GM12878 (cell line): ENCODE data around the gene TESPA1. TPM values are rescaled to one million over a fixed set of nuclear protein-coding genes. Genes with fewer than 3 reads are reported as not detected.

Experiments used
- CBX5 ChIP-seq: sonication (generic); IDR thresholded peaks from 2 replicates; pipeline ENCODE4 v1.6.1; 2016; ENCODE audit warnings: low read depth, moderate library complexity, mild to moderate bottlenecking, inconsistent platforms
- CHD4 ChIP-seq: fragments of 200-600 bp; sonication (generic); IDR thresholded peaks from 2 replicates; pipeline ENCODE4 v1.6.1; 2016; ENCODE audit warnings: mild to moderate bottlenecking
- ELK1 ChIP-seq: IDR thresholded peaks from 2 replicates; pipeline ENCODE4 v1.6.1; 2012; ENCODE audit warnings: low read depth, low read length, improper control_type of control experiment
- IKZF1 ChIP-seq: fragments of 450-650 bp; conservative IDR thresholded peaks from 2 replicates; pipeline ENCODE4 v1.6.1; 2017; ENCODE audit warnings: antibody characterized with exemption, mild to moderate bottlenecking
- IRF3 ChIP-seq: fragments of 450-650 bp; IDR thresholded peaks from 2 replicates; pipeline ENCODE4 v1.6.1; 2014; ENCODE audit warnings: mild to moderate bottlenecking
- JUNB ChIP-seq: IDR thresholded peaks from 2 replicates; pipeline ENCODE4 v1.6.1; 2016; ENCODE audit warnings: antibody characterized with exemption, mild to moderate bottlenecking
- KLF5 ChIP-seq: fragments of 450-650 bp; IDR thresholded peaks from 2 replicates; pipeline ENCODE4 v1.6.1; 2014; ENCODE audit warnings: mild to moderate bottlenecking; ENCODE audit not compliant: partially characterized antibody
- MEF2A ChIP-seq: IDR thresholded peaks from 2 replicates; pipeline ENCODE4 v1.6.1; 2011; ENCODE audit warnings: low read depth, mild to moderate bottlenecking, low read length, moderate library complexity; ENCODE audit not compliant: insufficient read depth
- MEF2B ChIP-seq: fragments of 450-650 bp; IDR thresholded peaks from 2 replicates; pipeline ENCODE4 v1.6.1; 2018; ENCODE audit warnings: mild to moderate bottlenecking, moderate library complexity; ENCODE audit not compliant: partially characterized antibody, poor library complexity, severe bottlenecking
- MTA3 ChIP-seq: IDR thresholded peaks from 2 replicates; pipeline ENCODE4 v1.6.1; 2012; ENCODE audit warnings: low read length, inconsistent platforms, borderline replicate concordance
- NR2F1 ChIP-seq: fragments of 450-650 bp; conservative IDR thresholded peaks from 2 replicates; pipeline ENCODE4 v1.6.1; 2017; ENCODE audit warnings: mild to moderate bottlenecking
- PML ChIP-seq: IDR thresholded peaks from 2 replicates; pipeline ENCODE4 v1.6.1; 2012; ENCODE audit warnings: low read length, inconsistent platforms
- RUNX3 ChIP-seq: IDR thresholded peaks from 2 replicates; pipeline ENCODE4 v1.6.1; 2012; ENCODE audit warnings: low read length, inconsistent platforms
- SPI1 ChIP-seq: IDR thresholded peaks from 2 replicates; pipeline ENCODE4 v1.6.1; 2011; ENCODE audit warnings: low read depth, mild to moderate bottlenecking, low read length, moderate library complexity, borderline replicate concordance; ENCODE audit not compliant: insufficient read depth
- TBL1XR1 ChIP-seq: IDR thresholded peaks from 2 replicates; pipeline ENCODE4 v1.6.1; 2012; ENCODE audit warnings: low read depth, low read length, improper control_type of control experiment
- polyA plus RNA-seq, 11 experiments: library from polyadenylated mRNA; depleted of rRNA in 4 of 11; unstranded in 6 of 11; stranded (reverse) in 5 of 11; fragments of >200 nt; fragmentation: Nextera tagmentation in 4 of 11; fragmentation: Illumina TruSeq in 1 of 11; extraction: Ambion mirVana in 4 of 11; extraction: Trizol in 1 of 11; gene quantifications; 1 replicate in 1 of 11; 2 replicates in 10 of 11; pipeline versions ENCODE4 v1.2.1 to v1.2.3, GENCODE V29; 2011 to 2016; ENCODE audit warnings: inconsistent platforms in 2 of 11, missing spikeins in 2 of 11, low read depth in 1 of 11
- total RNA-seq, 4 experiments: library from RNA; depleted of rRNA in 3 of 4; stranded (reverse); fragments of >200 nt in 3 of 4; fragmentation: Illumina TruSeq in 1 of 4; extraction: Trizol in 1 of 4; gene quantifications; 2 replicates each; pipeline versions ENCODE4 v1.2.1 to v1.2.3, GENCODE V29; 2013 to 2021
- TF ChIP-seq, protein P1 (sequence below): IDR thresholded peaks from 2 replicates; pipeline ENCODE4 v1.6.1; 2012; ENCODE audit warnings: mild to moderate bottlenecking, low read depth, low read length
- TF ChIP-seq, protein P2 (sequence below), 3 experiments: IDR thresholded peaks in 2 of 3; conservative IDR thresholded peaks in 1 of 3; 2 replicates each; pipeline ENCODE4 v1.5.1; 2011; ENCODE audit warnings: low read depth in 3 of 3, low read length in 3 of 3, mild to moderate bottlenecking in 3 of 3, control low read depth in 2 of 3, moderate library complexity in 2 of 3, inconsistent platforms in 1 of 3, mixed read lengths in 1 of 3; ENCODE audit not compliant: control insufficient read depth in 2 of 3, insufficient read depth in 1 of 3; ENCODE audit errors: extremely low read depth in 1 of 3

TESPA1 gene
- total and polyA plus RNA-seq, 10 of the 15 experiments (the other 5 are each of a cell fraction or from before 2014, with no cell fraction given) = 13.8 to 56.2 (median 23.9) TPM

GRCh38 chr12:54935235-54935951 is 49.2 kb downstream of the TESPA1 start (continued):
- no peak for TF ChIP-seq ELK1
- TF ChIP-seq, protein P1, sequence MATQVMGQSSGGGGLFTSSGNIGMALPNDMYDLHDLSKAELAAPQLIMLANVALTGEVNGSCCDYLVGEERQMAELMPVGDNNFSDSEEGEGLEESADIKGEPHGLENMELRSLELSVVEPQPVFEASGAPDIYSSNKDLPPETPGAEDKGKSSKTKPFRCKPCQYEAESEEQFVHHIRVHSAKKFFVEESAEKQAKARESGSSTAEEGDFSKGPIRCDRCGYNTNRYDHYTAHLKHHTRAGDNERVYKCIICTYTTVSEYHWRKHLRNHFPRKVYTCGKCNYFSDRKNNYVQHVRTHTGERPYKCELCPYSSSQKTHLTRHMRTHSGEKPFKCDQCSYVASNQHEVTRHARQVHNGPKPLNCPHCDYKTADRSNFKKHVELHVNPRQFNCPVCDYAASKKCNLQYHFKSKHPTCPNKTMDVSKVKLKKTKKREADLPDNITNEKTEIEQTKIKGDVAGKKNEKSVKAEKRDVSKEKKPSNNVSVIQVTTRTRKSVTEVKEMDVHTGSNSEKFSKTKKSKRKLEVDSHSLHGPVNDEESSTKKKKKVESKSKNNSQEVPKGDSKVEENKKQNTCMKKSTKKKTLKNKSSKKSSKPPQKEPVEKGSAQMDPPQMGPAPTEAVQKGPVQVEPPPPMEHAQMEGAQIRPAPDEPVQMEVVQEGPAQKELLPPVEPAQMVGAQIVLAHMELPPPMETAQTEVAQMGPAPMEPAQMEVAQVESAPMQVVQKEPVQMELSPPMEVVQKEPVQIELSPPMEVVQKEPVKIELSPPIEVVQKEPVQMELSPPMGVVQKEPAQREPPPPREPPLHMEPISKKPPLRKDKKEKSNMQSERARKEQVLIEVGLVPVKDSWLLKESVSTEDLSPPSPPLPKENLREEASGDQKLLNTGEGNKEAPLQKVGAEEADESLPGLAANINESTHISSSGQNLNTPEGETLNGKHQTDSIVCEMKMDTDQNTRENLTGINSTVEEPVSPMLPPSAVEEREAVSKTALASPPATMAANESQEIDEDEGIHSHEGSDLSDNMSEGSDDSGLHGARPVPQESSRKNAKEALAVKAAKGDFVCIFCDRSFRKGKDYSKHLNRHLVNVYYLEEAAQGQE = no peak
- peak; percentile 43 for TF ChIP-seq RUNX3
- TF ChIP-seq KLF5 = peak; percentile 36
- TF ChIP-seq IRF3 = no peak
- TF ChIP-seq, protein P2, sequence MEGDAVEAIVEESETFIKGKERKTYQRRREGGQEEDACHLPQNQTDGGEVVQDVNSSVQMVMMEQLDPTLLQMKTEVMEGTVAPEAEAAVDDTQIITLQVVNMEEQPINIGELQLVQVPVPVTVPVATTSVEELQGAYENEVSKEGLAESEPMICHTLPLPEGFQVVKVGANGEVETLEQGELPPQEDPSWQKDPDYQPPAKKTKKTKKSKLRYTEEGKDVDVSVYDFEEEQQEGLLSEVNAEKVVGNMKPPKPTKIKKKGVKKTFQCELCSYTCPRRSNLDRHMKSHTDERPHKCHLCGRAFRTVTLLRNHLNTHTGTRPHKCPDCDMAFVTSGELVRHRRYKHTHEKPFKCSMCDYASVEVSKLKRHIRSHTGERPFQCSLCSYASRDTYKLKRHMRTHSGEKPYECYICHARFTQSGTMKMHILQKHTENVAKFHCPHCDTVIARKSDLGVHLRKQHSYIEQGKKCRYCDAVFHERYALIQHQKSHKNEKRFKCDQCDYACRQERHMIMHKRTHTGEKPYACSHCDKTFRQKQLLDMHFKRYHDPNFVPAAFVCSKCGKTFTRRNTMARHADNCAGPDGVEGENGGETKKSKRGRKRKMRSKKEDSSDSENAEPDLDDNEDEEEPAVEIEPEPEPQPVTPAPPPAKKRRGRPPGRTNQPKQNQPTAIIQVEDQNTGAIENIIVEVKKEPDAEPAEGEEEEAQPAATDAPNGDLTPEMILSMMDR (IDR thresholded peaks at IDR 0.05 in 2 of 3, conservative IDR thresholded peaks at IDR 0.05 in 1 of 3; ENCODE audit: control insufficient read depth in 2 of 3, extremely low read depth in 1 of 3, insufficient read depth in 1 of 3, low read depth in 3 of 3, low read length in 3 of 3) = peak in 2 of 3 experiments; percentile 1 to 39; a peak in 2 of 6 replicates
- 0 out of 2 replicates have a peak, but pooled peaks have one; percentile 7 for TF ChIP-seq SPI1
- peak; percentile 77 for TF ChIP-seq JUNB
- 0 out of 2 replicates have a peak, but pooled peaks have one; percentile 53 for TF ChIP-seq MEF2A
- no peak for TF ChIP-seq CHD4
- no peak for TF ChIP-seq IKZF1
- no peak for TF ChIP-seq MTA3
- no peak for TF ChIP-seq NR2F1
- TF ChIP-seq CBX5 = peak; percentile 99
- 0 out of 2 replicates have a peak, but pooled peaks have one; percentile 35 for TF ChIP-seq PML
- peak; percentile 32 for TF ChIP-seq MEF2B
- TF ChIP-seq TBL1XR1 = no peak
